WTC11 (cell line): Measurements from ENCODE around the gene CNOT8. TPM values are rescaled to one million over a fixed set of nuclear protein-coding genes. Genes with fewer than 3 reads are reported as not detected.

ENCODE experiments used
- ATAC-seq: fragments of 200-7000 bp; cut with Tn5 transposase; 2 replicates; pipeline ENCODE4 v1.10.0; 2021; ENCODE audit warnings: mild to moderate bottlenecking, moderate library complexity
- CTCF ChIA-PET: fragments of 300-600 bp; sonication (Branson Sonifier 250); formaldehyde crosslinking; loops from one replicate; lab custom pipeline; 2021; ENCODE audit warnings: antibody characterized with exemption; lab: Charles Lee
- POLR2A ChIA-PET: fragments of 350-600 bp; sonication (Branson Sonifier 250); formaldehyde crosslinking; loops from one replicate; lab custom pipeline; 2021; ENCODE audit warnings: antibody characterized with exemption; lab: Charles Lee
- DNase-seq: peaks from one replicate; pipeline ENCODE4 v3.0.0; 2021; ENCODE audit warnings: low spot score
- H3K27ac Mint-ChIP-seq: 2 replicates; pipeline ENCODE4 v1.8.0; 2021; ENCODE audit warnings: mixed read lengths
- H3K27me3 Mint-ChIP-seq: 2 replicates; pipeline ENCODE4 v1.8.0; 2021; ENCODE audit warnings: low read depth, mild to moderate bottlenecking, moderate library complexity, mixed read lengths
- H3K36me3 Mint-ChIP-seq: 2 replicates; pipeline ENCODE4 v1.8.0; 2021; ENCODE audit warnings: mixed read lengths
- H3K4me1 Mint-ChIP-seq: 2 replicates; pipeline ENCODE4 v1.8.0; 2022; ENCODE audit warnings: mixed read lengths
- H3K4me3 Mint-ChIP-seq: 2 replicates; pipeline ENCODE4 v1.8.0; 2021; ENCODE audit warnings: mild to moderate bottlenecking, moderate library complexity, mixed read lengths
- H3K9me3 Mint-ChIP-seq: 2 replicates; pipeline ENCODE4 v1.8.0; 2021; ENCODE audit warnings: mixed read lengths
- ATF1 ChIP-seq: sonication (generic); formaldehyde crosslinking; IDR thresholded peaks from 2 replicates; pipeline ENCODE4 v1.8.1; 2023; ENCODE audit warnings: mild to moderate bottlenecking, moderate library complexity, missing genetic modification reagents
- CBFB ChIP-seq: sonication (generic); formaldehyde crosslinking; IDR thresholded peaks from 2 replicates; pipeline ENCODE4 v1.8.1; 2022; ENCODE audit warnings: mild to moderate bottlenecking, low read depth, missing genetic modification reagents
- ELF4 ChIP-seq: sonication (generic); formaldehyde crosslinking; IDR thresholded peaks from 2 replicates; pipeline ENCODE4 v1.8.1; 2022; ENCODE audit warnings: low read depth, mild to moderate bottlenecking, moderate library complexity, missing genetic modification reagents
- FOXP1 ChIP-seq: sonication (generic); formaldehyde crosslinking; IDR thresholded peaks from 2 replicates; pipeline ENCODE4 v1.8.0; 2022; ENCODE audit warnings: missing genetic modification reagents, mild to moderate bottlenecking, moderate library complexity, borderline replicate concordance
- NFE2L1 ChIP-seq: sonication (generic); formaldehyde crosslinking; IDR thresholded peaks from 2 replicates; pipeline ENCODE4 v1.8.1; 2023; ENCODE audit warnings: missing genetic modification reagents
- PRRX2 ChIP-seq: fragments of 250-450 bp; sonication (Bioruptor Pico); IDR thresholded peaks from 2 replicates; pipeline ENCODE4 v1.8.0; 2021; ENCODE audit warnings: mild to moderate bottlenecking
- RELA ChIP-seq: sonication (generic); formaldehyde crosslinking; IDR thresholded peaks from 2 replicates; pipeline ENCODE4 v1.8.1; 2022; ENCODE audit warnings: missing genetic modification reagents, mild to moderate bottlenecking, borderline replicate concordance
- SOX15 ChIP-seq: fragments of 250-450 bp; sonication (Bioruptor Pico); IDR thresholded peaks from 2 replicates; pipeline ENCODE4 v1.9.0; 2021; ENCODE audit warnings: mild to moderate bottlenecking
- TP53 ChIP-seq: sonication (generic); formaldehyde crosslinking; IDR thresholded peaks from 2 replicates; pipeline ENCODE4 v1.8.1; 2023; ENCODE audit warnings: mild to moderate bottlenecking, missing genetic modification reagents
- ZBTB21 ChIP-seq: sonication (generic); formaldehyde crosslinking; IDR thresholded peaks from 2 replicates; pipeline ENCODE4 v1.8.1; 2023; ENCODE audit warnings: mild to moderate bottlenecking, missing genetic modification reagents, borderline replicate concordance
- total RNA-seq: library from RNA; stranded (reverse); gene quantifications from 3 replicates; pipeline ENCODE4 v1.2.3, GENCODE V29; 2021
- TF ChIP-seq, protein P1 (sequence below): fragments of 250-450 bp; sonication (Bioruptor Pico); IDR thresholded peaks from 2 replicates; pipeline ENCODE4 v1.9.0; 2021; ENCODE audit warnings: mild to moderate bottlenecking, borderline replicate concordance
- TF ChIP-seq, protein P2 (sequence below): fragments of 250-450 bp; sonication (Bioruptor Pico); IDR thresholded peaks from 2 replicates; pipeline ENCODE4 v1.8.0; 2021; ENCODE audit warnings: mild to moderate bottlenecking
- TF ChIP-seq, protein P3 (sequence below): sonication (generic); formaldehyde crosslinking; IDR thresholded peaks from 2 replicates; pipeline ENCODE4 v1.8.0; 2022; ENCODE audit warnings: missing genetic modification reagents
- TF ChIP-seq, protein P4 (sequence below): fragments of 200-600 bp; IDR thresholded peaks from 2 replicates; pipeline ENCODE4 v1.8.0; 2022; ENCODE audit warnings: antibody characterized with exemption
- TF ChIP-seq, protein P5 (sequence below): sonication (generic); formaldehyde crosslinking; IDR thresholded peaks from 2 replicates; pipeline ENCODE4 v1.8.1; 2022; ENCODE audit warnings: missing genetic modification reagents, borderline replicate concordance
- TF ChIP-seq, protein P6 (sequence below): sonication (generic); formaldehyde crosslinking; IDR thresholded peaks from 2 replicates; pipeline ENCODE4 v1.8.0; 2022; ENCODE audit warnings: mild to moderate bottlenecking, missing genetic modification reagents

CNOT8 gene
- total RNA-seq, 1 experiment from 2014 or later = 58.6 TPM

DNA sequence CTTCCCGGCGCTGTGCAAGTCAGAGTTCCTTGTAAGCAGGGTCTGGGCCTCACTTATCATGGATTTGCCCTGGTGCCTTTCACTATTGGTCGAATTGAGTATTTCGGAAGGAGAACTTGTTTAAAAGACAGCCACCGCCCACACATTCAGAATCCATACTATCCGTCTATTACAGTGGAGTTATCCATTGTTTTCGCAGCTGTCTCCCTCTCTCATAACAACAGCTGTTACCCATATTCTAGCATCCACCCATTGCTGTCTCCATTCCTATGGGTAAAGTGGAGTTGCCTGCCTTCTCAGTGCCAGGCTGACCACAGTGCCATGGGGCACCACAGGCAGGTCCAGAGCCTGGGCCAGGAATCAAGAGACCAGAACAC, 28.2 kb upstream of the CNOT8 start:
- H3K9me3 Mint-ChIP-seq = no peaks in the 10 kb centered on the region
- H3K36me3 Mint-ChIP-seq = peaks cover 32% of the 10 kb centered on the region
- no peak for ATAC-seq
- H3K4me1 Mint-ChIP-seq = no peaks in the 10 kb centered on the region
- ChIA-PET CTCF (no interaction called here), POLR2A (interaction anchor here (0.5 kb wide), 1 partner anchor 16 kb away, joined by 4 read pairs; no protein-coding TSS in a partner anchor)
- DNase-seq = no peak
- TF ChIP-seq FOXP1 = no peak
- no peak for TF ChIP-seq TP53 (CRISPR knock-in tag)
- TF ChIP-seq, protein P1, sequence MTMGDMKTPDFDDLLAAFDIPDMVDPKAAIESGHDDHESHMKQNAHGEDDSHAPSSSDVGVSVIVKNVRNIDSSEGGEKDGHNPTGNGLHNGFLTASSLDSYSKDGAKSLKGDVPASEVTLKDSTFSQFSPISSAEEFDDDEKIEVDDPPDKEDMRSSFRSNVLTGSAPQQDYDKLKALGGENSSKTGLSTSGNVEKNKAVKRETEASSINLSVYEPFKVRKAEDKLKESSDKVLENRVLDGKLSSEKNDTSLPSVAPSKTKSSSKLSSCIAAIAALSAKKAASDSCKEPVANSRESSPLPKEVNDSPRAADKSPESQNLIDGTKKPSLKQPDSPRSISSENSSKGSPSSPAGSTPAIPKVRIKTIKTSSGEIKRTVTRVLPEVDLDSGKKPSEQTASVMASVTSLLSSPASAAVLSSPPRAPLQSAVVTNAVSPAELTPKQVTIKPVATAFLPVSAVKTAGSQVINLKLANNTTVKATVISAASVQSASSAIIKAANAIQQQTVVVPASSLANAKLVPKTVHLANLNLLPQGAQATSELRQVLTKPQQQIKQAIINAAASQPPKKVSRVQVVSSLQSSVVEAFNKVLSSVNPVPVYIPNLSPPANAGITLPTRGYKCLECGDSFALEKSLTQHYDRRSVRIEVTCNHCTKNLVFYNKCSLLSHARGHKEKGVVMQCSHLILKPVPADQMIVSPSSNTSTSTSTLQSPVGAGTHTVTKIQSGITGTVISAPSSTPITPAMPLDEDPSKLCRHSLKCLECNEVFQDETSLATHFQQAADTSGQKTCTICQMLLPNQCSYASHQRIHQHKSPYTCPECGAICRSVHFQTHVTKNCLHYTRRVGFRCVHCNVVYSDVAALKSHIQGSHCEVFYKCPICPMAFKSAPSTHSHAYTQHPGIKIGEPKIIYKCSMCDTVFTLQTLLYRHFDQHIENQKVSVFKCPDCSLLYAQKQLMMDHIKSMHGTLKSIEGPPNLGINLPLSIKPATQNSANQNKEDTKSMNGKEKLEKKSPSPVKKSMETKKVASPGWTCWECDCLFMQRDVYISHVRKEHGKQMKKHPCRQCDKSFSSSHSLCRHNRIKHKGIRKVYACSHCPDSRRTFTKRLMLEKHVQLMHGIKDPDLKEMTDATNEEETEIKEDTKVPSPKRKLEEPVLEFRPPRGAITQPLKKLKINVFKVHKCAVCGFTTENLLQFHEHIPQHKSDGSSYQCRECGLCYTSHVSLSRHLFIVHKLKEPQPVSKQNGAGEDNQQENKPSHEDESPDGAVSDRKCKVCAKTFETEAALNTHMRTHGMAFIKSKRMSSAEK (CRISPR knock-in tag) = no peak
- TF ChIP-seq, protein P2, sequence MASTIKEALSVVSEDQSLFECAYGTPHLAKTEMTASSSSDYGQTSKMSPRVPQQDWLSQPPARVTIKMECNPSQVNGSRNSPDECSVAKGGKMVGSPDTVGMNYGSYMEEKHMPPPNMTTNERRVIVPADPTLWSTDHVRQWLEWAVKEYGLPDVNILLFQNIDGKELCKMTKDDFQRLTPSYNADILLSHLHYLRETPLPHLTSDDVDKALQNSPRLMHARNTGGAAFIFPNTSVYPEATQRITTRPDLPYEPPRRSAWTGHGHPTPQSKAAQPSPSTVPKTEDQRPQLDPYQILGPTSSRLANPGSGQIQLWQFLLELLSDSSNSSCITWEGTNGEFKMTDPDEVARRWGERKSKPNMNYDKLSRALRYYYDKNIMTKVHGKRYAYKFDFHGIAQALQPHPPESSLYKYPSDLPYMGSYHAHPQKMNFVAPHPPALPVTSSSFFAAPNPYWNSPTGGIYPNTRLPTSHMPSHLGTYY (CRISPR knock-in tag) = no peak
- no peak for TF ChIP-seq CBFB
- TF ChIP-seq, protein P3, sequence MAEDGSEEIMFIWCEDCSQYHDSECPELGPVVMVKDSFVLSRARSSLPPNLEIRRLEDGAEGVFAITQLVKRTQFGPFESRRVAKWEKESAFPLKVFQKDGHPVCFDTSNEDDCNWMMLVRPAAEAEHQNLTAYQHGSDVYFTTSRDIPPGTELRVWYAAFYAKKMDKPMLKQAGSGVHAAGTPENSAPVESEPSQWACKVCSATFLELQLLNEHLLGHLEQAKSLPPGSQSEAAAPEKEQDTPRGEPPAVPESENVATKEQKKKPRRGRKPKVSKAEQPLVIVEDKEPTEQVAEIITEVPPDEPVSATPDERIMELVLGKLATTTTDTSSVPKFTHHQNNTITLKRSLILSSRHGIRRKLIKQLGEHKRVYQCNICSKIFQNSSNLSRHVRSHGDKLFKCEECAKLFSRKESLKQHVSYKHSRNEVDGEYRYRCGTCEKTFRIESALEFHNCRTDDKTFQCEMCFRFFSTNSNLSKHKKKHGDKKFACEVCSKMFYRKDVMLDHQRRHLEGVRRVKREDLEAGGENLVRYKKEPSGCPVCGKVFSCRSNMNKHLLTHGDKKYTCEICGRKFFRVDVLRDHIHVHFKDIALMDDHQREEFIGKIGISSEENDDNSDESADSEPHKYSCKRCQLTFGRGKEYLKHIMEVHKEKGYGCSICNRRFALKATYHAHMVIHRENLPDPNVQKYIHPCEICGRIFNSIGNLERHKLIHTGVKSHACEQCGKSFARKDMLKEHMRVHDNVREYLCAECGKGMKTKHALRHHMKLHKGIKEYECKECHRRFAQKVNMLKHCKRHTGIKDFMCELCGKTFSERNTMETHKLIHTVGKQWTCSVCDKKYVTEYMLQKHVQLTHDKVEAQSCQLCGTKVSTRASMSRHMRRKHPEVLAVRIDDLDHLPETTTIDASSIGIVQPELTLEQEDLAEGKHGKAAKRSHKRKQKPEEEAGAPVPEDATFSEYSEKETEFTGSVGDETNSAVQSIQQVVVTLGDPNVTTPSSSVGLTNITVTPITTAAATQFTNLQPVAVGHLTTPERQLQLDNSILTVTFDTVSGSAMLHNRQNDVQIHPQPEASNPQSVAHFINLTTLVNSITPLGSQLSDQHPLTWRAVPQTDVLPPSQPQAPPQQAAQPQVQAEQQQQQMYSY (CRISPR knock-in tag) = no peak
- no peak for TF ChIP-seq PRRX2 (CRISPR knock-in tag)
- TF ChIP-seq, protein P4, sequence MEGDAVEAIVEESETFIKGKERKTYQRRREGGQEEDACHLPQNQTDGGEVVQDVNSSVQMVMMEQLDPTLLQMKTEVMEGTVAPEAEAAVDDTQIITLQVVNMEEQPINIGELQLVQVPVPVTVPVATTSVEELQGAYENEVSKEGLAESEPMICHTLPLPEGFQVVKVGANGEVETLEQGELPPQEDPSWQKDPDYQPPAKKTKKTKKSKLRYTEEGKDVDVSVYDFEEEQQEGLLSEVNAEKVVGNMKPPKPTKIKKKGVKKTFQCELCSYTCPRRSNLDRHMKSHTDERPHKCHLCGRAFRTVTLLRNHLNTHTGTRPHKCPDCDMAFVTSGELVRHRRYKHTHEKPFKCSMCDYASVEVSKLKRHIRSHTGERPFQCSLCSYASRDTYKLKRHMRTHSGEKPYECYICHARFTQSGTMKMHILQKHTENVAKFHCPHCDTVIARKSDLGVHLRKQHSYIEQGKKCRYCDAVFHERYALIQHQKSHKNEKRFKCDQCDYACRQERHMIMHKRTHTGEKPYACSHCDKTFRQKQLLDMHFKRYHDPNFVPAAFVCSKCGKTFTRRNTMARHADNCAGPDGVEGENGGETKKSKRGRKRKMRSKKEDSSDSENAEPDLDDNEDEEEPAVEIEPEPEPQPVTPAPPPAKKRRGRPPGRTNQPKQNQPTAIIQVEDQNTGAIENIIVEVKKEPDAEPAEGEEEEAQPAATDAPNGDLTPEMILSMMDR = no peak
- TF ChIP-seq ELF4 (CRISPR knock-in tag) = no peak
- TF ChIP-seq, protein P5, sequence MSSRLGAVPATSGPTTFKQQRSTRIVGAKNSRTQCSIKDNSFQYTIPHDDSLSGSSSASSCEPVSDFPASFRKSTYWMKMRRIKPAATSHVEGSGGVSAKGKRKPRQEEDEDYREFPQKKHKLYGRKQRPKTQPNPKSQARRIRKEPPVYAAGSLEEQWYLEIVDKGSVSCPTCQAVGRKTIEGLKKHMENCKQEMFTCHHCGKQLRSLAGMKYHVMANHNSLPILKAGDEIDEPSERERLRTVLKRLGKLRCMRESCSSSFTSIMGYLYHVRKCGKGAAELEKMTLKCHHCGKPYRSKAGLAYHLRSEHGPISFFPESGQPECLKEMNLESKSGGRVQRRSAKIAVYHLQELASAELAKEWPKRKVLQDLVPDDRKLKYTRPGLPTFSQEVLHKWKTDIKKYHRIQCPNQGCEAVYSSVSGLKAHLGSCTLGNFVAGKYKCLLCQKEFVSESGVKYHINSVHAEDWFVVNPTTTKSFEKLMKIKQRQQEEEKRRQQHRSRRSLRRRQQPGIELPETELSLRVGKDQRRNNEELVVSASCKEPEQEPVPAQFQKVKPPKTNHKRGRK (CRISPR knock-in tag) = no peak
- TF ChIP-seq NFE2L1 (CRISPR knock-in tag) = no peak
- TF ChIP-seq ZBTB21 (CRISPR knock-in tag) = no peak
- TF ChIP-seq, protein P6, sequence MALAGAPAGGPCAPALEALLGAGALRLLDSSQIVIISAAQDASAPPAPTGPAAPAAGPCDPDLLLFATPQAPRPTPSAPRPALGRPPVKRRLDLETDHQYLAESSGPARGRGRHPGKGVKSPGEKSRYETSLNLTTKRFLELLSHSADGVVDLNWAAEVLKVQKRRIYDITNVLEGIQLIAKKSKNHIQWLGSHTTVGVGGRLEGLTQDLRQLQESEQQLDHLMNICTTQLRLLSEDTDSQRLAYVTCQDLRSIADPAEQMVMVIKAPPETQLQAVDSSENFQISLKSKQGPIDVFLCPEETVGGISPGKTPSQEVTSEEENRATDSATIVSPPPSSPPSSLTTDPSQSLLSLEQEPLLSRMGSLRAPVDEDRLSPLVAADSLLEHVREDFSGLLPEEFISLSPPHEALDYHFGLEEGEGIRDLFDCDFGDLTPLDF (CRISPR knock-in tag) = no peak
- TF ChIP-seq ATF1 (CRISPR knock-in tag) = no peak
- no peak for TF ChIP-seq SOX15 (CRISPR knock-in tag)
- TF ChIP-seq RELA (CRISPR knock-in tag) = no peak
- H3K27me3 Mint-ChIP-seq = no peaks in the 10 kb centered on the region
- H3K27ac Mint-ChIP-seq = no peak overlapping the region
- no peak overlapping the region for H3K4me3 Mint-ChIP-seq
